ENCODE measurements around the gene SLC16A8. TPM values are rescaled to one million over a fixed set of nuclear protein-coding genes. Genes with fewer than 3 reads are reported as not detected.

The SLC16A8 gene
- total RNA-seq, 1 donor from 2014 or later = 0.16 TPM

- DNase-seq = no peak
Observed at GRCh38 chr22:38072322-38073149, 11.4 kb downstream of the SLC16A8 start.

- DNase-seq = no peak
Observed at GRCh38 chr22:38071421-38072321, 12.3 kb downstream of the SLC16A8 start.

- DNase-seq = no peak
Observed at GRCh38 chr22:38070250-38070921, 13.6 kb downstream of the SLC16A8 start.

- DNase-seq = peak; percentile 84
Observed at GRCh38 chr22:38069372-38070249, 14.4 kb downstream of the SLC16A8 start.

- DNase-seq = no peak
Observed at GRCh38 chr22:38068641-38069371, 15.2 kb downstream of the SLC16A8 start.

- no peak for DNase-seq
Observed at GRCh38 chr22:38067761-38068360, 16.1 kb downstream of the SLC16A8 start.

GRCh38 chr22:38067028-38067415 is 17.0 kb downstream of the SLC16A8 start:
- DNase-seq = no peak

- no peak for DNase-seq
Observed at GRCh38 chr22:38066381-38067027, 17.5 kb downstream of the SLC16A8 start.

- no peak for DNase-seq
Observed at GRCh38 chr22:38065539-38065938, 18.4 kb downstream of the SLC16A8 start.

GRCh38 chr22:38062791-38063190 is 21.2 kb downstream of the SLC16A8 start:
- DNase-seq = peak; percentile 55

GRCh38 chr22:38056969-38057891 is 26.8 kb downstream of the SLC16A8 start, which contains the start of gene PICK1:
Gene PICK1, plus strand, starts transcription at chr22:38057404. Its CDS starts 406 bp downstream, at chr22:38057810.
- peak; percentile 95 for DNase-seq

- DNase-seq = peak; percentile 84
Observed at GRCh38 chr22:38051900-38052862, 31.8 kb downstream of the SLC16A8 start.

GRCh38 chr22:38051261-38051660 is 32.7 kb downstream of the SLC16A8 start:
- no peak for DNase-seq

GRCh38 chr22:38050720-38051119 is 33.3 kb downstream of the SLC16A8 start:
- DNase-seq = no peak

- DNase-seq = peak; percentile 74
Observed at GRCh38 chr22:38049812-38050619, 34.0 kb downstream of the SLC16A8 start.

- no peak for DNase-seq
Observed at GRCh38 chr22:38046070-38046748, 37.8 kb downstream of the SLC16A8 start.

All from occipital lobe (tissue), 2 donors.